Choroid plexus epithelial cell (primary cell): ENCODE results near the gene F8A1.
"Not testable (repeated sequence)": the region's sequence is repeated elsewhere in the genome, so short reads cannot be mapped to it uniquely, and the experiment has no call there.

Source experiments
- DNase-seq: peaks from one replicate; pipeline ENCODE4 v3.0.0-alpha.2; 2010; ENCODE audit warnings: low read depth
- H3K4me3 ChIP-seq: 2 replicates; pipeline ENCODE4 v1.5.1; 2011; ENCODE audit warnings: low read depth, mild to moderate bottlenecking, control low read depth, low read length, moderate library complexity
- TF ChIP-seq, protein P1 (sequence below): conservative IDR thresholded peaks from 2 replicates; pipeline ENCODE4 v1.5.1; 2011; ENCODE audit warnings: low read depth, mild to moderate bottlenecking, control low read depth, inconsistent platforms, low read length, moderate library complexity

Gene F8A1

DNA sequence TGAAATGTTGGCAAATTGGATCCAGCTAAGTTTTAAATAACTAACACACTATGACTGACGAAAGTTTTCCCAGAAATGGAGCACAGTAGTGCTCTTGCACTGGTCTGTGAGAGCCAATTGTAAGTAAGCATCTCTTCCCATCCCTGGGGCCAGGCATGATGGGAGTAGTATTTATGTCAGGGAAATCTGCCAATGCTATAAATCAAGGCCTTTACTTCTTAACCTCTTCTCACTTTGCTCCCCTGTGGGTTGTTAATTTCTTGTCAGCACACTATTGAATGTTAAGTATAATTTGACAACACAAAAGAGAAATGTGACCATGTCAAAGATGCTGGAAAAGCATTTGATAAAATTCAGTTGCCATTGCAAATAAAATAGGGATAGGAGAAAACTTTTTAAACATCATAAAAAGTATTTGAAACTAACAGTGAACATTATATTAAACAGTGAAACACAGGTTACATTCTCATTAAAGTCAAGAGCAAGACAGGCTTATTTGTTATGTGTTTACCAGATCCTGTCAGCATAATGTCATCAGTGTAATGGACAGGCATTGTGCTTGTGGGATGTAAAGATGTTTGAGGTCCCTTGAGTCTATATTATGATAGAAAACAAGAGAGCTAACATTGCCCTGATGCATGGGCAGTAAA, 5.0 kb downstream of the F8A1 start:
- TF ChIP-seq, protein P1, sequence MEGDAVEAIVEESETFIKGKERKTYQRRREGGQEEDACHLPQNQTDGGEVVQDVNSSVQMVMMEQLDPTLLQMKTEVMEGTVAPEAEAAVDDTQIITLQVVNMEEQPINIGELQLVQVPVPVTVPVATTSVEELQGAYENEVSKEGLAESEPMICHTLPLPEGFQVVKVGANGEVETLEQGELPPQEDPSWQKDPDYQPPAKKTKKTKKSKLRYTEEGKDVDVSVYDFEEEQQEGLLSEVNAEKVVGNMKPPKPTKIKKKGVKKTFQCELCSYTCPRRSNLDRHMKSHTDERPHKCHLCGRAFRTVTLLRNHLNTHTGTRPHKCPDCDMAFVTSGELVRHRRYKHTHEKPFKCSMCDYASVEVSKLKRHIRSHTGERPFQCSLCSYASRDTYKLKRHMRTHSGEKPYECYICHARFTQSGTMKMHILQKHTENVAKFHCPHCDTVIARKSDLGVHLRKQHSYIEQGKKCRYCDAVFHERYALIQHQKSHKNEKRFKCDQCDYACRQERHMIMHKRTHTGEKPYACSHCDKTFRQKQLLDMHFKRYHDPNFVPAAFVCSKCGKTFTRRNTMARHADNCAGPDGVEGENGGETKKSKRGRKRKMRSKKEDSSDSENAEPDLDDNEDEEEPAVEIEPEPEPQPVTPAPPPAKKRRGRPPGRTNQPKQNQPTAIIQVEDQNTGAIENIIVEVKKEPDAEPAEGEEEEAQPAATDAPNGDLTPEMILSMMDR = no peak
- no peak for DNase-seq
- H3K4me3 ChIP-seq = no peak overlapping the region

DNA sequence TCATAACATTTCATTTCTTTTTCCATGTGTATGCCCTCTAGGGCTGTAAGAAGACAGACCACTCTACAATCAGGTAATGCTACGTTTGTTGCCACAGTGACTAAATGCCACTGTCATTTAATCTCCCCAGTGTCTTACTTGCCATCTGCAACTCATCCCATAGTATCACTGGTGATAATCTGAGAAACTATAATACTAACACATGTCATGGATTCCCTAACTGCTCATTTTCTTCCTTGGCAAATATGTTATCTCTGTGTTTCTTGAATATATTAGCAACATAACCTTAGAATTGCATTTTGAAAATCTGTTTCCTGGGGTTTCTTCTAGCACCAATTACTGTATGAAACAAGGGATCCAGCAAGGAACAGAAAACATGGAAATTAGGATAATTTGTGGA, 6.1 kb downstream of the F8A1 start:
- H3K4me3 ChIP-seq = no peak overlapping the region
- TF ChIP-seq, protein P1 = no peak
- DNase-seq = no peak

DNA sequence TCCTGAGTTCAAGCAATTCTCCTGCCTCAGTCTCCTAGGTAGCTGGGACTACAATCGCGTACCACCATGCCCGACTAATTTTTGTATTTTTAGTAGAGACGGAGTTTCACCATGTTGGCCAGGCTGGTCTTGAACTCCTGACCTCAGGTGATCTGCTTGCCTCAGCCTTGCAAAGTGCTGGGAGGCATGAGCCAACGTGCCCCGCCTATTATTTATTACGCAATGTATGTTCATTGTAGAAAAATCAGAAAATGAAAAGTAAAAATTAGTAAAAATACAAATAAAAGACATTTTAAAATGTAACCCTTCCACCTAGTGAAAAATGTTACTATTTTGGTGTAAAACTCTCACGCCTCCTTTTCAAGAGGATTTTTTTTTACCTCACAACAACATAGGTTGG, 14.2 kb downstream of the F8A1 start:
- DNase-seq = no peak
- H3K4me3 ChIP-seq = no peak overlapping the region
- TF ChIP-seq, protein P1 = no peak

DNA sequence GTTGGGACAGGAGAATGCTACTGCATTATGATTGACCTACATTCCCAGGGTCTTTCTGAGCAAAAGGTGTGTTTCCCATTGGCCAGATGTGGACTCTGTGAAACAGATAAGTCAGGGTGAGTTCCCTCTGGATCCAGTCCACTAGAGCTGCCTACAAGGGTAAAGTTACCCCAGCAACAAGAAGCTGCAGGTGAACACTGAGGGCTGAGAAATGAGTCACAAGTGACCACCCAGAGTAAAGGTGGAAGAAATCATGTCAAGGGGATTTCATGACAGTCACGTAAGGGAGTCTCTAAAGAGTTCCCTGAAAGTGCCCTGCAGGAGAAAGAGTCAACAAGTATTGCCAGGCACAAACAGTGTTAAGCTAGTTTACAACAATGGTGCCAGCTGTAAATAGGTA, 16.3 kb downstream of the F8A1 start:
- no peak overlapping the region for H3K4me3 ChIP-seq
- no peak for DNase-seq

DNA sequence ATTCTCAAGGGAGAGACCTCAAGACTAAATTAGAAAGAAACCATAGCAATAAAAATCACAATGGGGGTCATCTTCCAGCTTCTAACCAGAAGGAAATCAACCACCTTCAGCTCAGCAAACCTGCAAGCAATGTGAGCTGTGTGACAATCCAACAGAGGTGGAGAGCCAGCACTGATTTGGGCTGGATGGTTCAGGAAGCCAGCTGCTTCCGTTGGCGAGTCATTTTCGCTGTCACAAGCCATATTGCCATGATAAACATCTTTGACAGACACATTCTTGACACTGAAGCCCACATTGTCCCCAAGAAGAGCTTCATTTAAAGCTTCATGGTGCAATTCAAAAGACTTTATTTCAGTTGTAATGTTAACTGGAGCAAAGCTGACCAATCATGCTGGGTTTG, 22.7 kb downstream of the F8A1 start:
- DNase-seq = no peak
- TF ChIP-seq, protein P1 = no peak
- H3K4me3 ChIP-seq = no peak overlapping the region

More for the DNA sequence above, 16.3 kb downstream of the F8A1 start:
- TF ChIP-seq, protein P1 = no peak

DNA sequence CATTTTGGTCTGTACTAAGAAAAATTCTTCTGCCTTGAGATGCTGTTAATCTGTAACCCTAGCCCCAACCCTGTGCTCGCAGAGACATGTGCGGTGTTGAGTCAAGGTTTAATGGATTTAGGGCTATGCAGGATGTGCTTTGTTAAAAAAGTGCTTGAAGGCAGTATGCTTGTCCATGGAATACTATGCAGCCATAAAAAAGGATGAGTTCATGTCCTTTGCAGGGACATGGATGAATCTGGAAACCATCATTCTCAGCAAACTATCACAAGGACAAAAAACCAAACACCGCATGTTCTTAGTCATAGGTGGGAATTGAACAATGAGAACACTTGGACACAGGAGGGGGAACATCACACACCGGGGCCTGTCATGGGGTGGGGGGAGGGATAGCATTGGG, 23.9 kb downstream of the F8A1 start:
- not testable (repeated sequence) for DNase-seq, H3K4me3 ChIP-seq

DNA sequence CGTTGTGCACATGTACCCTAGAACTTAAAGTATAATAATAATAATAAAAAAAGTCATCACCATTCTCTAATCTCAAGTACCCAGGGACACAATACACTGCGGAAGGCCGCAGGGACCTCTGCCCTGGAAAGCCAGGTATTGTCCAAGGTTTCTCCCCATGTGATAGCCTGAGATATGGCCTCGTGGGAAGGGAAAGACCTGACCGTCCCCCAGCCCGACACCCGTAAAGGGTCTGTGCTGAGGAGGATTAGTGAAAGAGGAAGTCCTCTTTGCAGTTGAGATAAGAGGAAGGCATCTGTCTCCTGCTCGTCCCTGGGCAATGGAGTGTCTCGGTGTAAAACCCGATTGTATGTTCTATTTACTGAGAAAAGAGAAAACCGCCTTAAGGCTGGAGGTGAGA, 24.4 kb downstream of the F8A1 start:
- not testable (repeated sequence) for H3K4me3 ChIP-seq, DNase-seq

DNA sequence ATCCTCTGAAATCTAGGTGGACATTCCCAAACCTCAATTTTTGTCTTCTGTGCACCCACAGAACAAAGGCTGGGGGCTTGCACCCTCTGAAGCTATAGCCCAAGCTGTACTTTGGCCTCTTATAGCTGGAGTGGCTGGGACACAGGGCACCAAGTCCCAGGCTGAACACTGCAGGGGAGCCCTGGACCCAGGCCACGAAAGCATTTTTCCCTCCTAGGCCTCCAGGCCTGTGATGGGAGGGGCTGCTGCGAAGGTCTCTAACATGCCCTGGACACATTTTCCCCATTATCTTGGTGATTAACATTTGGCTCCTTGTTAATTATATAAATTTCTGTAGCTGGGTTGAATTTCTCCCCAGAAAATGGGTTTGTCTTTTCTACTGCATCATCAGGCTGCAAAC, 27.9 kb downstream of the F8A1 start:
- H3K4me3 ChIP-seq = no peak overlapping the region
- DNase-seq = no peak
- TF ChIP-seq, protein P1 = no peak
